H4 (cell line): Measurements from ENCODE around the gene PLCH1. TPM values are rescaled to one million over a fixed set of nuclear protein-coding genes. Genes with fewer than 3 reads are reported as not detected.
A peak's percentile ranks its signal among the peaks of the same experiment; 100 is the strongest.

Experiments
- DNase-seq: peaks from one replicate; pipeline ENCODE4 v3.0.0-alpha.2; 2015; ENCODE audit warnings: low spot score
- total RNA-seq: library from RNA; depleted of rRNA; stranded (reverse); fragments of >200 nt; shearing (Covaris generic); gene quantifications from 2 replicates; pipeline ENCODE4 v1.2.3, GENCODE V29; 2014

Gene PLCH1
- total RNA-seq, 1 experiment from 2014 or later: 1.1 TPM

- DNase-seq: no peak
These were observed 136.5 kb downstream of the PLCH1 start for GRCh38 chr3:155608228-155608920.

- no peak for DNase-seq
These were observed 137.1 kb downstream of the PLCH1 start for GRCh38 chr3:155607761-155608160.

GRCh38 chr3:155605571-155605970, 139.3 kb downstream of the PLCH1 start:
- DNase-seq: no peak

GRCh38 chr3:155604967-155605366, 139.9 kb downstream of the PLCH1 start:
- DNase-seq: no peak

GRCh38 chr3:155604126-155604525, 140.7 kb downstream of the PLCH1 start:
- DNase-seq: no peak

- no peak for DNase-seq
These were observed 141.6 kb downstream of the PLCH1 start for GRCh38 chr3:155603302-155603701.

GRCh38 chr3:155602307-155602706, 142.6 kb downstream of the PLCH1 start:
- DNase-seq: no peak

GRCh38 chr3:155598671-155599070, 146.2 kb downstream of the PLCH1 start:
- no peak for DNase-seq

- DNase-seq: no peak
These were observed 148.3 kb downstream of the PLCH1 start for GRCh38 chr3:155596615-155597014.

GRCh38 chr3:155595371-155595770, 149.5 kb downstream of the PLCH1 start:
- DNase-seq: no peak

GRCh38 chr3:155594526-155595187, 150.2 kb downstream of the PLCH1 start:
- no peak for DNase-seq

- DNase-seq: no peak
These were observed 157.3 kb downstream of the PLCH1 start for GRCh38 chr3:155587581-155587980.

- no peak for DNase-seq
These were observed 159.5 kb downstream of the PLCH1 start for GRCh38 chr3:155585384-155585783.

GRCh38 chr3:155581579-155581978, 163.3 kb downstream of the PLCH1 start:
- no peak for DNase-seq

GRCh38 chr3:155572085-155572484, 172.8 kb downstream of the PLCH1 start:
- DNase-seq: no peak

- no peak for DNase-seq
These were observed 176.6 kb downstream of the PLCH1 start for GRCh38 chr3:155568295-155568694.

- no peak for DNase-seq
These were observed 184.3 kb downstream of the PLCH1 start for GRCh38 chr3:155560594-155560993.

GRCh38 chr3:155560135-155560534, 184.7 kb downstream of the PLCH1 start:
- no peak for DNase-seq

- no peak for DNase-seq
These were observed 188.3 kb downstream of the PLCH1 start for GRCh38 chr3:155556531-155556930.

GRCh38 chr3:155555479-155556060, 189.3 kb downstream of the PLCH1 start:
- DNase-seq: no peak

- no peak for DNase-seq
These were observed 190.0 kb downstream of the PLCH1 start for GRCh38 chr3:155554777-155555451.

- peak; percentile 29 for DNase-seq
These were observed 191.1 kb downstream of the PLCH1 start for GRCh38 chr3:155553780-155554179.

- DNase-seq: no peak
These were observed 191.5 kb downstream of the PLCH1 start for GRCh38 chr3:155553326-155553725.
